MM.1S (cell line): Measurements from ENCODE around the gene LIFR.
A peak's percentile ranks its signal among the peaks of the same experiment; 100 is the strongest.

Source experiments
- DNase-seq: peaks from one replicate; pipeline ENCODE4 v3.0.0-alpha.2; 2015
- H2AFZ ChIP-seq: fragments of 300-600 bp; sonication (generic); 2 replicates; pipeline ENCODE4 v1.6.0; 2016; ENCODE audit warnings: antibody characterized with exemption, low read length
- H3F3A ChIP-seq: fragments of 300-600 bp; sonication (generic); 2 replicates; pipeline ENCODE4 v1.6.1; 2016; ENCODE audit warnings: mild to moderate bottlenecking, antibody characterized with exemption, low read length, moderate library complexity, mixed read lengths; ENCODE audit not compliant: insufficient read depth
- H3K27ac ChIP-seq: fragments of 300-600 bp; sonication (generic); 2 replicates; pipeline ENCODE4 v1.5.1; 2016; ENCODE audit warnings: mild to moderate bottlenecking, low read length
- H3K27me3 ChIP-seq: fragments of 300-600 bp; sonication (generic); replicated peaks from 2 replicates; pipeline ENCODE4 v1.6.0; 2016; ENCODE audit warnings: low read length; ENCODE audit not compliant: insufficient read depth
- H3K36me3 ChIP-seq: fragments of 300-600 bp; sonication (generic); replicated peaks from 2 replicates; pipeline ENCODE4 v1.6.1; 2016; ENCODE audit warnings: mild to moderate bottlenecking, low read length, mixed read lengths; ENCODE audit not compliant: insufficient read depth
- H3K4me1 ChIP-seq: fragments of 300-600 bp; sonication (generic); 2 replicates; pipeline ENCODE4 v1.6.1; 2016; ENCODE audit warnings: low read length, mixed read lengths
- H3K4me2 ChIP-seq: fragments of 300-600 bp; sonication (generic); 2 replicates; pipeline ENCODE4 v1.6.0; 2016; ENCODE audit warnings: low read depth, low read length
- H3K4me3 ChIP-seq: fragments of 300-600 bp; sonication (generic); 2 replicates; pipeline ENCODE4 v1.5.1; 2016; ENCODE audit warnings: low read length, mixed read lengths
- H3K79me2 ChIP-seq: fragments of 300-600 bp; sonication (generic); 2 replicates; pipeline ENCODE4 v1.6.1; 2016; ENCODE audit warnings: mixed run types, low read length, mixed read lengths
- H3K9ac ChIP-seq: fragments of 300-600 bp; sonication (generic); 2 replicates; pipeline ENCODE4 v1.6.1; 2016; ENCODE audit warnings: low read length, mixed read lengths
- H3K9me2 ChIP-seq: fragments of 300-600 bp; sonication (generic); replicated peaks from 2 replicates; pipeline ENCODE4 v1.6.1; 2016; ENCODE audit warnings: mild to moderate bottlenecking, low read length, mixed read lengths; ENCODE audit not compliant: insufficient read depth
- H3K9me3 ChIP-seq: fragments of 300-600 bp; sonication (generic); replicated peaks from 2 replicates; pipeline ENCODE4 v1.6.1; 2016; ENCODE audit warnings: mild to moderate bottlenecking, low read length, mixed read lengths; ENCODE audit not compliant: insufficient read depth
- H4K20me1 ChIP-seq: fragments of 300-600 bp; sonication (generic); 2 replicates; pipeline ENCODE4 v1.6.1; 2016; ENCODE audit warnings: mild to moderate bottlenecking, low read length, moderate library complexity, mixed read lengths; ENCODE audit not compliant: insufficient read depth
- CTCF ChIP-seq: fragments of 300-600 bp; sonication (generic); IDR thresholded peaks from 2 replicates; pipeline ENCODE4 v1.5.1; 2016; ENCODE audit warnings: antibody characterized with exemption, low read length, mixed read lengths
- EZH2 ChIP-seq: fragments of 300-600 bp; sonication (generic); optimal IDR thresholded peaks from 2 replicates; pipeline ENCODE3; 2017; ENCODE audit warnings: low read depth, mild to moderate bottlenecking, antibody characterized with exemption, low read length, mixed read lengths
- EZH2phosphoT487 ChIP-seq: fragments of 300-600 bp; sonication (generic); IDR thresholded peaks from 2 replicates; pipeline ENCODE4 v1.6.1; 2018; ENCODE audit warnings: antibody characterized with exemption, low read length

LIFR gene

GRCh38 chr5:38557308-38557710 lies 863 bp upstream of the LIFR start:
- Histone ChIP-seq H3K4me1 (0 out of 2 replicates have a peak, but pooled peaks cover 6% of the 10 kb centered on the region), H2AFZ (peak overlapping the region; percentile 88), H3K79me2 (no peaks in the 10 kb centered on the region), H3K9me3 (no peaks in the 10 kb centered on the region), H3K4me3 (peak overlapping the region; percentile 86), H3K4me2 (peak overlapping the region; percentile 91), H3K9ac (peak overlapping the region; percentile 61; the same call in 1 of the 2 replicates), H3F3A (peaks cover 8% of the 10 kb centered on the region; the same call in 1 of the 2 replicates), H3K36me3 (no peaks in the 10 kb centered on the region), H3K27ac (no peak overlapping the region), H4K20me1 (no peaks in the 10 kb centered on the region), H3K9me2 (no peaks in the 10 kb centered on the region), H3K27me3 (peaks cover 20% of the 10 kb centered on the region)
- DNase-seq, result no peak
- TF ChIP-seq EZH2phosphoT487, result no peak
- TF ChIP-seq CTCF, result no peak
- TF ChIP-seq EZH2, result no peak

- peak overlapping the region; percentile 79 for H3K4me2 ChIP-seq
- no peaks in the 10 kb centered on the region for H3K9me3 ChIP-seq
- peaks cover 8% of the 10 kb centered on the region; the same call in 1 of the 2 replicates for H3F3A ChIP-seq
- peak overlapping the region; percentile 56 for H3K4me3 ChIP-seq
- no peak overlapping the region for H3K27ac ChIP-seq
- TF ChIP-seq CTCF (no peak), EZH2 (no peak), EZH2phosphoT487 (no peak)
- no peaks in the 10 kb centered on the region for H3K9me2 ChIP-seq
- peak overlapping the region; percentile 57; the same call in 1 of the 2 replicates for H2AFZ ChIP-seq
- no peaks in the 10 kb centered on the region for H3K36me3 ChIP-seq
- no peaks in the 10 kb centered on the region for H3K79me2 ChIP-seq
- no peak overlapping the region for H3K9ac ChIP-seq
- H3K4me1 ChIP-seq, result 0 out of 2 replicates have a peak, but pooled peaks cover 6% of the 10 kb centered on the region
- no peak for DNase-seq
- peaks cover 20% of the 10 kb centered on the region for H3K27me3 ChIP-seq
- no peaks in the 10 kb centered on the region for H4K20me1 ChIP-seq
Observed at GRCh38 chr5:38556088-38556598, 303 bp downstream of the LIFR start.

- DNase-seq, result no peak
- no peaks in the 10 kb centered on the region for H3K9me2 ChIP-seq
- no peak overlapping the region for H3K27ac ChIP-seq
- peaks cover 8% of the 10 kb centered on the region; the same call in 1 of the 2 replicates for H3F3A ChIP-seq
- H3K9ac ChIP-seq, result no peak overlapping the region
- H3K36me3 ChIP-seq, result no peaks in the 10 kb centered on the region
- H3K4me2 ChIP-seq, result peak overlapping the region; percentile 79
- H3K79me2 ChIP-seq, result no peaks in the 10 kb centered on the region
- peak overlapping the region; percentile 56 for H3K4me3 ChIP-seq
- 0 out of 2 replicates have a peak, but pooled peaks cover 6% of the 10 kb centered on the region for H3K4me1 ChIP-seq
- peaks cover 20% of the 10 kb centered on the region for H3K27me3 ChIP-seq
- peak overlapping the region; percentile 57; the same call in 1 of the 2 replicates for H2AFZ ChIP-seq
- no peaks in the 10 kb centered on the region for H4K20me1 ChIP-seq
- H3K9me3 ChIP-seq, result no peaks in the 10 kb centered on the region
- TF ChIP-seq EZH2, result no peak
- TF ChIP-seq CTCF, result no peak
- no peak for TF ChIP-seq EZH2phosphoT487
Observed at GRCh38 chr5:38555354-38556087, 925 bp downstream of the LIFR start.
